Calu3 (cell line): ENCODE measurements around the gene FSD2. TPM values are rescaled to one million over a fixed set of nuclear protein-coding genes. Genes with fewer than 3 reads are reported as not detected.

Experiments
- BruUV-seq: library from RNA; stranded (reverse); fragments of 400-500 nt; replicated peaks from 2 replicates; lab custom pipeline; 2021; lab: Mats Ljungman, UMichigan
- CTCF ChIA-PET: fragments of 300-600 bp; sonication (Branson Sonifier 250); formaldehyde crosslinking; loops from one replicate; lab custom pipeline; 2022; ENCODE audit warnings: antibody characterized with exemption; lab: Charles Lee
- DNase-seq: peaks from one replicate; pipeline ENCODE4 v3.0.0; 2022
- H3K27ac Mint-ChIP-seq: one replicate; pipeline ENCODE4 v1.8.0; 2022; ENCODE audit warnings: mixed read lengths; ENCODE audit not compliant: unreplicated experiment
- H3K27me3 Mint-ChIP-seq: one replicate; pipeline ENCODE4 v1.8.0; 2022; ENCODE audit warnings: mixed read lengths; ENCODE audit not compliant: unreplicated experiment
- H3K36me3 Mint-ChIP-seq: one replicate; pipeline ENCODE4 v1.8.0; 2022; ENCODE audit warnings: mild to moderate bottlenecking, moderate library complexity, mixed read lengths; ENCODE audit not compliant: insufficient read depth, unreplicated experiment
- H3K4me1 Mint-ChIP-seq: one replicate; pipeline ENCODE4 v1.8.0; 2022; ENCODE audit warnings: mild to moderate bottlenecking, low read depth, mixed read lengths; ENCODE audit not compliant: unreplicated experiment
- H3K4me3 Mint-ChIP-seq: one replicate; pipeline ENCODE4 v1.8.0; 2022; ENCODE audit warnings: mild to moderate bottlenecking, low read depth, moderate library complexity, mixed read lengths; ENCODE audit not compliant: unreplicated experiment
- H3K9me3 Mint-ChIP-seq: one replicate; pipeline ENCODE4 v1.8.0; 2022; ENCODE audit warnings: low read depth, mixed read lengths; ENCODE audit not compliant: unreplicated experiment
- CTCF ChIP-seq: fragments of 200-600 bp; IDR thresholded peaks from one replicate; pipeline ENCODE4 v1.8.0; 2022; ENCODE audit warnings: antibody characterized with exemption; ENCODE audit not compliant: unreplicated experiment
- intact Hi-C: fragments of 100-400 bp; cut with micrococcal nuclease; formaldehyde crosslinking; loops from one replicate; pipeline ENCODE4 v1.10.0; 2022; ENCODE audit not compliant: unreplicated experiment
- total RNA-seq: library from RNA; stranded (reverse); gene quantifications from 2 replicates; pipeline ENCODE4 v1.2.3, GENCODE V29; 2022

FSD2 gene
- total RNA-seq, 1 experiment from 2014 or later = not detected

- intact Hi-C loops = loop anchor here (10.0 kb wide), 1 partner anchor 151 kb away; the partner anchor contains the start of gene RAMAC
- no peak for DNase-seq
- Mint-ChIP-seq H3K36me3 (peaks cover 80% of the 10 kb centered on the region), H3K9me3 (no peaks in the 10 kb centered on the region), H3K27me3 (no peaks in the 10 kb centered on the region), H3K27ac (peak overlapping the region; percentile 82), H3K4me1 (peaks cover 25% of the 10 kb centered on the region), H3K4me3 (peak overlapping the region; percentile 31)
- TF ChIP-seq CTCF = no peak
- BruUV-seq = no TSS peak
- CTCF ChIA-PET = interaction anchor here (0.6 to 1.2 kb wide), 10 partner anchors 16 to 1192 kb away, joined by 3 to 6 read pairs (median 3); partner anchors contain the start of genes AP3B2 and C15orf40
Measured at GRCh38 chr15:82833362-82833682, 27.5 kb upstream of the FSD2 start.

GRCh38 chr15:82832601-82833361 lies 26.9 kb upstream of the FSD2 start:
- H3K4me1 Mint-ChIP-seq = peaks cover 25% of the 10 kb centered on the region
- peak overlapping the region; percentile 31 for H3K4me3 Mint-ChIP-seq
- no peaks in the 10 kb centered on the region for H3K9me3 Mint-ChIP-seq
- peak overlapping the region; percentile 82 for H3K27ac Mint-ChIP-seq
- intact Hi-C loops = loop anchor here (10.0 kb wide), 1 partner anchor 152 kb away; the partner anchor contains the start of gene RAMAC
- TF ChIP-seq CTCF = no peak
- peaks cover 85% of the 10 kb centered on the region for H3K36me3 Mint-ChIP-seq
- peak; percentile 41 for DNase-seq
- BruUV-seq = no TSS peak
- CTCF ChIA-PET = interaction anchor here (0.6 to 1.3 kb wide), 12 partner anchors 17 to 292 kb away, joined by 3 to 6 read pairs (median 3); partner anchors contain the start of genes AP3B2, C15orf40 and RPS17
- H3K27me3 Mint-ChIP-seq = no peaks in the 10 kb centered on the region

- peak overlapping the region; percentile 82 for H3K27ac Mint-ChIP-seq
- intact Hi-C loops = loop anchor here (10.0 kb wide), 1 partner anchor 153 kb away; the partner anchor contains the start of gene RAMAC
- CTCF ChIA-PET = interaction anchor here (0.8 to 1.3 kb wide), 5 partner anchors 111 to 292 kb away, joined by 3 to 5 read pairs (median 4); partner anchors contain the start of gene RPS17
Measured at GRCh38 chr15:82831894-82832600, 26.2 kb upstream of the FSD2 start.

More at GRCh38 chr15:82831894-82832600, 26.2 kb upstream of the FSD2 start:
- peaks cover 25% of the 10 kb centered on the region for H3K4me1 Mint-ChIP-seq
- peak overlapping the region; percentile 31 for H3K4me3 Mint-ChIP-seq
- peaks cover 90% of the 10 kb centered on the region for H3K36me3 Mint-ChIP-seq
- BruUV-seq = no TSS peak
- no peak for TF ChIP-seq CTCF
- no peaks in the 10 kb centered on the region for H3K9me3 Mint-ChIP-seq
- no peak for DNase-seq
- no peaks in the 10 kb centered on the region for H3K27me3 Mint-ChIP-seq
